ENCODE measurements around the gene TANC2. TPM values are rescaled to one million over a fixed set of nuclear protein-coding genes. Genes with fewer than 3 reads are reported as not detected.

Gene TANC2
- total and polyA plus RNA-seq, 8 donors, result 1.1 to 99.1 (median 9.3) TPM

DNA sequence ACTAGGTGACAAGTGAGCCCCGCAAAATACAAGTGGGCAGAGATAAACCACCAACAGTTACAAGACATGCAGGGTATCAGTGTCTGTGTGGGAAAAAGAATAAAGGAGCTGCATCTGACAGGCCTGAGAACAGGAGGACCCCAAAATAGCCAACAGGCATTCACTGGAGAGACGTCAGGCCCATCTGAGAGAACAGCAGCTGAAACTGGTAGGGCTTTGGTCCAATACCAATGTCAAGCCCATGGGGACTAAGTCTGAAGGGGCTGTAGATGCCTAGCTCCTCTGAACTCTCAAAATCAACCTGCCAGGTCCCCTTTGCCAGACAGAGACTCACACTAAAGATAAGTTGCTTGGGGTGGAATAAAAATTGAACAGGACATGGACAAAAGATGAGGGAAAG lies 30.5 kb upstream of the TANC2 start:
- Histone ChIP-seq H3K27ac (no peak overlapping the region), H3K4me1 (no peaks in the 10 kb centered on the region), H3K9me3 (peaks cover 0 to 5% (median 2%) of the 10 kb centered on the region in 4 donors), H3K27me3 (no peaks in the 10 kb centered on the region), H3K4me3 (no peak overlapping the region), H3K36me3 (no peaks in the 10 kb centered on the region)
- DNase-seq, result no peak
- 80 to 98% (median 86%) methylated on average over 2 of the region's 2 CpGs for WGBS, 5 donors
- intact Hi-C loops (cut with DNase I; ENCODE audit: low total_unique reads), result no loop called here
- TF ChIP-seq EP300 (IDR thresholded peaks at IDR 0.05) (no peak), POLR2A (IDR thresholded peaks at IDR 0.05) (no peak), POLR2AphosphoS5 (IDR thresholded peaks at IDR 0.05) (no peak)
- TF ChIP-seq, protein P1, sequence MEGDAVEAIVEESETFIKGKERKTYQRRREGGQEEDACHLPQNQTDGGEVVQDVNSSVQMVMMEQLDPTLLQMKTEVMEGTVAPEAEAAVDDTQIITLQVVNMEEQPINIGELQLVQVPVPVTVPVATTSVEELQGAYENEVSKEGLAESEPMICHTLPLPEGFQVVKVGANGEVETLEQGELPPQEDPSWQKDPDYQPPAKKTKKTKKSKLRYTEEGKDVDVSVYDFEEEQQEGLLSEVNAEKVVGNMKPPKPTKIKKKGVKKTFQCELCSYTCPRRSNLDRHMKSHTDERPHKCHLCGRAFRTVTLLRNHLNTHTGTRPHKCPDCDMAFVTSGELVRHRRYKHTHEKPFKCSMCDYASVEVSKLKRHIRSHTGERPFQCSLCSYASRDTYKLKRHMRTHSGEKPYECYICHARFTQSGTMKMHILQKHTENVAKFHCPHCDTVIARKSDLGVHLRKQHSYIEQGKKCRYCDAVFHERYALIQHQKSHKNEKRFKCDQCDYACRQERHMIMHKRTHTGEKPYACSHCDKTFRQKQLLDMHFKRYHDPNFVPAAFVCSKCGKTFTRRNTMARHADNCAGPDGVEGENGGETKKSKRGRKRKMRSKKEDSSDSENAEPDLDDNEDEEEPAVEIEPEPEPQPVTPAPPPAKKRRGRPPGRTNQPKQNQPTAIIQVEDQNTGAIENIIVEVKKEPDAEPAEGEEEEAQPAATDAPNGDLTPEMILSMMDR (IDR thresholded peaks at IDR 0.05), result no peak

DNA sequence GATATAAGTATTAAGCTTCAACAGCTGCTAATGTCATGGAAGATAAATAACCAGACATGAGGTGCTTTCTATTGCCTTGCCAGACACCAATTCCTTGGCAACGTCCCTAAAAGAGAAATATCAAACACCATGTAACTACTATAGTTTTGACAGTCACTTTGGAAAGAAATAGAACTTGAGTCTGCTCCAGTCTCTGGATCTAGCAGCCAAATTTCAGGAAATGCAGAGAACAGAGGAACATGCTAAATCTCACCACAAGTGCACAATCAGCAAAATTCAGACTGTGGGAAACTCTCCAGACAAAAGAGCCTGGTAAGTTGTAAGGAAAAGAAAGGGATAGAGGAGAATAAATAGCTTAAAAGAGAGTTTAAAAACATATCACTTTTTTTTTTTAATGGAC lies 28.4 kb upstream of the TANC2 start:
- DNase-seq, result no peak
- TF ChIP-seq, protein P1 (IDR thresholded peaks at IDR 0.05), result no peak
- TF ChIP-seq POLR2A (IDR thresholded peaks at IDR 0.05) (no peak), POLR2AphosphoS5 (IDR thresholded peaks at IDR 0.05) (no peak), EP300 (IDR thresholded peaks at IDR 0.05) (no peak)
- Histone ChIP-seq H3K36me3 (no peaks in the 10 kb centered on the region), H3K27ac (no peak overlapping the region), H3K4me1 (no peaks in the 10 kb centered on the region), H3K27me3 (no peaks in the 10 kb centered on the region), H3K4me3 (no peak overlapping the region), H3K9me3 (peaks cover 9 to 20% (median 12%) of the 10 kb centered on the region in 4 donors)
- WGBS, 5 donors, result 21 to 38% (median 34%) methylated on average over 1 of the region's 1 CpG
- intact Hi-C loops (cut with DNase I; ENCODE audit: low total_unique reads), result no loop called here

DNA sequence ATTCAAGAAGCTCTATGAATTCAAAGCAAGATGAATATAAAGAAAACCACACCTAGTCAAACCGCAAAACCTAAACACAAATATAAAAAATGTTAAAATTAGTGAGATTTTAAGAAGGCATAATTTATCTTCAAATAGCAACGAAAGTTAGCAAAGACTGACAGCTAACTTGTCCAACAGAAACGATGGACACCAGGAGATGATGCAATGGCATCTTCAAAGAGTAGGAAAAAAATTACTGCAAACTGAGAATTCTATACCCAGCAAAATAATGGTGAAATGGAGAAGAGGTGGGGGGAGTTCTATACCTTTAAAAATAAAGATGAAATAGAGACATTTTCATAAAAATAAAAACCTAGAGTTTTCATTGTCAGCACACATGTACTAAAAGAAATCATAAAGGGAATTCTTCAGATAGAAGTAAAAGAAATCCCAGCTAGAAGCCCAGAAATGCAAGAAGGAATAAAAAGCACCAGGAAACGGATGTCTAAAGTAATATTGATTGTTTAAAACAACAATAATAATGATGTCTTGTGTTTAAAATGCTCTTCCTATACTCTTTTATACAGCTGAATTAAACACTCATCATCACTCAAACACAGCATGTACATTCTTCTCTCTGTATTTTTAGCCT lies 24.6 kb upstream of the TANC2 start:
- DNase-seq, result no peak
- WGBS, 5 donors, result 80 to 90% (median 82%) methylated on average over 4 of the region's 4 CpGs
- H3K27ac ChIP-seq, result no peak overlapping the region
- H3K9me3 ChIP-seq, result peaks cover 9 to 20% (median 12%) of the 10 kb centered on the region in 4 donors
- intact Hi-C loops (cut with DNase I; ENCODE audit: low total_unique reads), result no loop called here
- no peaks in the 10 kb centered on the region for H3K27me3 ChIP-seq
- no peaks in the 10 kb centered on the region for H3K36me3 ChIP-seq
- TF ChIP-seq, protein P1 (IDR thresholded peaks at IDR 0.05), result no peak
- TF ChIP-seq POLR2A (IDR thresholded peaks at IDR 0.05) (no peak), POLR2AphosphoS5 (IDR thresholded peaks at IDR 0.05) (no peak), EP300 (IDR thresholded peaks at IDR 0.05) (no peak)
- H3K4me1 ChIP-seq, result no peaks in the 10 kb centered on the region
- no peak overlapping the region for H3K4me3 ChIP-seq

DNA sequence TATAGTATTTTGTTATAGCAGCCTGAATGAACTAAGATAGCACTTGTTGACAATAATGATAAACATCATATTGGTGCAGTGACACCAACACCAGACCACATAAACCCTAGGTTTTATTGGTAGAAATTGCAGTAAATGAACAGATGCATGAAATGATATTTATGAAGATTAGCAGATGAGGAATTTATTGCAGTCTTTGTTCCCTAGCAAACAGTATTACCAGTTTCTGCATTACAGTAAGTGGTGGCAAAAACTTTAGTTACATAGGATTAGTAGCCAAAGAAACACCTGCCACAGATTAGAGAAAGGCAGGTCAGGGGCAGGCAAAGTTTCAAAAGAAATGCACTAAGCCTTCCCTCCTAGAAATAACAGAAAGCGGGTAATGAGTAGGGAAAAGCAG lies 17.7 kb upstream of the TANC2 start:
- WGBS, 5 donors, result 52 to 83% (median 57%) methylated on average over 1 of the region's 1 CpG
- H3K36me3 ChIP-seq, result no peaks in the 10 kb centered on the region
- no peak overlapping the region for H3K4me3 ChIP-seq
- TF ChIP-seq EP300 (IDR thresholded peaks at IDR 0.05) (no peak), POLR2AphosphoS5 (IDR thresholded peaks at IDR 0.05) (no peak), POLR2A (IDR thresholded peaks at IDR 0.05) (no peak)
- TF ChIP-seq, protein P1 (IDR thresholded peaks at IDR 0.05), result no peak
- intact Hi-C loops (cut with DNase I; ENCODE audit: low total_unique reads), result no loop called here
- no peak overlapping the region for H3K27ac ChIP-seq
- peaks cover 0 to 12% (median 2%) of the 10 kb centered on the region in 4 donors for H3K4me1 ChIP-seq
- no peaks in the 10 kb centered on the region for H3K9me3 ChIP-seq
- H3K27me3 ChIP-seq, result no peaks in the 10 kb centered on the region
- DNase-seq, result no peak
